Measurements from ENCODE around the gene AGPAT4. TPM values are rescaled to one million over a fixed set of nuclear protein-coding genes. Genes with fewer than 3 reads are reported as not detected.
"Not testable (repeated sequence)": the region's sequence is repeated elsewhere in the genome, so short reads cannot be mapped to it uniquely, and the experiment has no call there.

The AGPAT4 gene
- polyA plus RNA-seq (ENCODE audit: insufficient read length in 4 of 4): 10 to 100 TPM; 17.1 to 25.1 (median 20.8) TPM

DNA sequence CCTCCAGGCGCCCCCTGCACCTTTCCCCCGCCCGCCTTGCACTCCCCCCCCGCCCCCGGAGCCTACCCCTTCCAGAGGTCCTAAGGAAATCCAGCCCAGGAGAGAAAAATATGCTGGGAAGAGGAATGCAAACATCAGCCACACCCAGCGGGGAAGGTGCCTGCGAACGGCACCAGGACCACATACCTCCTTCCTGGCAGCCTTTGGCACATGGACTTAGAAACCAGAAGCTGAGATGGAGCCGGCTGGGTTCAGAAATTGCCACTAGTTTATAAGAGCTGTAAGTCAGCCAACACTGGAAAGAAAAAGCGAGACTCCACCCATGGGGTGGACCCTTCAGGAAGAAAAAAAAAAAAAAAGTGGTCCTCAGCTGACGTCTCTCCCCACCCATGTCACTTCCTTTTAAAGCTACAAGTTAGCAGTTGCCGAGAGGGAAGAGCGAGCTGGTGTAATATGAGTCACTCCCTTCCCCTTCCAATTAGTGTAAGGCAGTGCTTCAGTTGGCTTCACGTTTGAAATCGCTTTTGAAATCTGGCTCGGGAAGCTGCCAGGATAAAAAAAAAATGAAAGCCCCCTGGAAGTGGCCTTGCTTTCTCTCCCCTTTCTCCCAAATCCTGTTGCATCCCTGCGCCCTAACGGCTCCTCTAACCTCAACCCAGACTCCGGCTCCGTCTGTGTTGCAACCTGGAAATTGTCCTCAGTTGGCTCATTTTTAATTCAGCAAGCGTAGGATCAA lies at the start of gene AGPAT4:
Gene AGPAT4, minus strand, starts transcription at position 310 of the 736 bp plus-strand sequence. CDS start 41,848 bp downstream, outside the sequence.
- peak; percentile 86 to 94 (median 89) for DNase-seq (ENCODE audit: low read depth in 4 of 4, low spot score in 2 of 4)

DNA sequence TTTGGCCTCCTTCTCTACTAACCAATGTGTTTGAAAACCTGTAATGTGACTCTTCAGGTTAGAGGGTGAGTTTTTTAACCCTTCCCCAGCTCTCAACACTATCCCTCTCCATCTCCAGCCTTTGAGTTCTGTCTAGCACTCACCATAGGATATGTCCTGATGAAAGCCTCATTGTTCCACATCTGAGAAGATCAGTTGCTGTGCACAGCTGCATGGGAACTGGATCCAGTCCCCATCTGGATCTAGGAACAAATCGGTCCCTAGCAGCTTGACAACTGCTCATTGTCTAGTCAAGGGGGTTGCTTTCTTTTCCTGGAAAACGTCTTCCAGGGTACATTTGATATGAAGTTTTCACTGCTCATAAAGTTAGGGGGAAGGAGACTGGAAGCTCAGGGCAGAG lies 45.4 kb upstream of the AGPAT4 start:
- DNase-seq (ENCODE audit: low read depth in 4 of 4, low spot score in 2 of 4): no peak

DNA sequence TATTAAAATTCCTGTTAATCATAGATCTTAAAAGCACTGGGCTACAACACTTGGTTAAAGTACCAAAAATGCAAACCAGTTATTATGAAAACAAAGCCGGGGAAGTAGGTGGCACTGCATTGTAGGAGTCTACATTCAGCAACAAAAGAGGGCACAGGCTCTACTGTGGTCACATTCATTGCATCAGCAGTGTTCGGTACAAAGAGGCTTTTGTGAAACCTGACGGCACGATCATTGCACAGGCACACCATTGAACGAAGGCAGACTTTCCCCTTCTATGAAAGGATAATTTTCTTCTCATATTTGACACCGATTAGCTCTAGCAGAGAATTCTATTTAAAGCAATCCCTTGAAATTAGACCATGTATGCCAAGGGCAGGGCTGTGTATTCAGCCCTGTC lies 44.6 kb upstream of the AGPAT4 start:
- no peak for DNase-seq (ENCODE audit: low read depth in 4 of 4, low spot score in 2 of 4)

DNA sequence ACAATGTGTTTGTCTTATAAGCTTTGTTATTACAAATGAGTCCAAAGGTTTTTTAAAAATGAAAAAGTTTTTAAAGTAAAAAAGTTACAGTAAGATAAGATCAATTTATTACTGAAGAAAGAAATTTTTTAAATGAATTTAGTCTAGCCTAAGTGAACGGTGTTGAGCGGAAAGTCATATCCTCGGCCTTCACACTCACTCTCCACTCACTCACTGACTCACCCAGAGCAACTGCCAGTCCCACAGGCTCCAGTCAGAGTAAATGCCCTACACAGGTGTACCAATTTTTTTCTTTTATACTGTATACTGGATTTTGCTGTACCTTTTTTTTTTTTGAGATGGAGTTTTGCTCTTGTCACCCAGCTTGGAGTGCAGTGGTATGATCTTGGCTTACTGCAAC lies 42.7 kb upstream of the AGPAT4 start:
- DNase-seq (ENCODE audit: low read depth in 4 of 4, low spot score in 2 of 4): no peak

DNA sequence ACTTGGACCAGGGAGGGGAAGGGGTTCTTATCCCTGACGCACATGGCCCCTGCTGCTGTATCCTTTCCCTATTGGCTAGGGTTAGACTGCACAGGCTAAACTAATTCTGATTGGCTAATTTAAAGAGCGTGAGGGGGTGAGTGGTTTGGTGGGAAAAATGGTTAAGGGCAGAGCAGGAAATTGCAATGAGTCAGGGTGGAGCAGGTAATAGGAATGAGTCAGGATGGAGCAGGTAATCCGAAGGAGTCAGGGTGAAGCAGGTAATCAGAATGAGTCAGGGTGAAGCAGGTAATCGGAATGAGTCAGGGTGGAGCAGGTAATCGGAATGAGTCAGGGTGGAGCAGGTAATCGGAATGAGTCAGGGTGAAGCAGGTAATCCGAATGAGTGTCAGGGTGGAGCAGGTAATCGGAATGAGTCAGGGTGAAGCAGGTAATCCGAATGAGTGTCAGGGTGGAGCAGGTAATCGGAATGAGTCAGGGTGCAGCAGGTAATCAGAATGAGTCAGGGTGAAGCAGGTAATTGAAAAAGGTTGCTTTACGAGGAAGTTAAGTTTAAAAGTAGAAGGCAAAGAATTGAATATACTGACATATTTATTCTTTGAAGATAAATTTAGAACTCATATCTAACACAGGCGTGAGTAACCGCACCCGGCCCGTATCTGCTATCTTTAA lies 41.5 kb upstream of the AGPAT4 start:
- DNase-seq (ENCODE audit: low read depth in 4 of 4, low spot score in 2 of 4): not testable (repeated sequence)

- not testable (repeated sequence) for DNase-seq (ENCODE audit: low read depth in 4 of 4, low spot score in 2 of 4)
Observed at GRCh38 chr6:161314541-161315245, 40.8 kb upstream of the AGPAT4 start.

DNA sequence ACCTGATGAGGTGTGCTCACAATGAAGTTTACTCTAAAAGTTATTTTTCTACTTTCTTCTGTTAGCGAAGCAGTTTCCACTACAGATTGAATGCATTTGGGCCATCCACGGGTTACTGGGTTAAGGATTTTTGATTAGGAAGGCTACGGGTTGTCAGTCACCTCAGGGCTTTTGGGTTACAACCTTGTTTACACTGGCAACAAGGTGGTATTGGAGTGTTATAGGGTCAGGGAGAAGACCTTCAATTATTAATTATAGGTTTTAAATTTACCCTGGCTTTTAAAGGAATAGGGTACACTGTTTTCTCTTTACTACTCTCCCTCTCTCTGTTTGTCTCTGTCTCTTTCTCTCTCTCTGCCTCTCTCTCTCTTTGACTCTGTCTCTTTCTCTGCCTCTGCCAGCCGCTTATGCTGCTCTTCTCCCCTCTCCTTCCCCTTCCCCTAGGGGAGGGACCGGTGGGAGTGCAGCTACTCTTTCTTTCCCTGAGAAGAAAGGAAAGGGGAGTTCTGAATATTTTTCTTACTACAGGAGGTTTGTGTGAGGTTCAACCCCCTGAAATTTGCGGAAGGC lies 40.2 kb upstream of the AGPAT4 start:
- no peak for DNase-seq (ENCODE audit: low read depth in 4 of 4, low spot score in 2 of 4)

DNA sequence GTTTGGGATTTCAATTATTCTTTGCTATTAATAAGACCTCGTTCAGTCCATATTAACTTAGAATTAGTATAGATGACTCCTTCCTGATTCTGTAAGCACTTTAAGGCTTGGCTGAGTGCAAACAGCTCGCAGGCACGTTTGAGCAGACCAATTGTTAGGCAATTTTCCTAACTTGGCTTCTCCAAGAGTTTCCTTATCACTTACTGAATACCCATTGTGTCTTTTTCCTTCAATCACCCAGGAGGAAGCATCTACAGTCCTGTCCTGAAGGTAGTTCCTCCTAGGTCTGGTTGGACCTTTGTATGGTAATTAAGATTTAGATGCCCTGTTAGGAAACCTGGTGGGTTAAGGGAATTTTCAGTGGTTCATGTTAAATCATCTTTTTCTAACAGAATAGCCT lies 39.6 kb upstream of the AGPAT4 start:
- not testable (repeated sequence) for DNase-seq (ENCODE audit: low read depth in 4 of 4, low spot score in 2 of 4)

DNA sequence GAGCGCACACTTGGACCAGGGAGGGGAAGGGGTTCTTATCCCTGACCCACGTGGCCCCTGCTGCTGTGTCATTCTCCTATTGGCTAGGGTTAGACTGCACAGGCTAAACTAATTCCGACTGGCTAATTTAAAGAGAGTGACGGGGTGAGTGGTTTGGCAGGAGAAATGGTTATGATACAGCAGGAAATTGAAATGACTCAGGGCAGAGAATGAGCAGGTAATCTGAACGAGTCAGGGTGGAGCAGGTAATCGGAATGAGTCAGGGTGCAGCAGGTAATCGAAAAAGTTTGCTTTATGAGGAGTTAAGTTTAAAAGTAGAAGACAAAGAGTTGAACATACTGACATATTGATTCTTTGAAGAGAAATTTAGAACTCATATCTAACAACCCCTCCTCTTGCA lies 35.9 kb upstream of the AGPAT4 start:
- DNase-seq (ENCODE audit: low read depth in 4 of 4, low spot score in 2 of 4): not testable (repeated sequence)

GRCh38 chr6:161308075-161308655 lies 34.3 kb upstream of the AGPAT4 start:
- DNase-seq (ENCODE audit: low read depth in 4 of 4, low spot score in 2 of 4): no peak

GRCh38 chr6:161305860-161306259 lies 32.0 kb upstream of the AGPAT4 start:
- no peak for DNase-seq (ENCODE audit: low read depth in 4 of 4, low spot score in 2 of 4)

GRCh38 chr6:161303628-161304340 lies 29.9 kb upstream of the AGPAT4 start:
- no peak for DNase-seq (ENCODE audit: low read depth in 4 of 4, low spot score in 2 of 4)

DNA sequence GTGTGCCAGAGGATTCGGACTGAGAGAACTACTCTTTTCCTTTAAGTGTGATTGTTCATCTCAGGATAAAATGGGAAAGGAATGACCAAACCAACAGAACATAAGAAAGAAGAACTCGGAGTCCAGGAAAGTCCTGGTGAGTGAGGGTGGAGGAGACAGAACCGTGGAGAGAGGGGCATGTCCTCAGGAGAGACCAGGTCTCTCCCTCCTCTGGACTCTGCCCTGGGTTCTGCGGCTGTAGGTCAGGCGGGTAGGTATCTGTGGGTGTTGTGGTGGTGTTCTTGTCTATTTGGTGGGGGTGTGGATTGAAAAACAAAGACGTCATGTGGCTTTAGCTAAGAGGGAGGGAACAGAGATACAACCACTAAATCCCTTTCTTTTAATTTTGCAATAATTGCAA lies 29.1 kb upstream of the AGPAT4 start:
- no peak for DNase-seq (ENCODE audit: low read depth in 4 of 4, low spot score in 2 of 4)

DNA sequence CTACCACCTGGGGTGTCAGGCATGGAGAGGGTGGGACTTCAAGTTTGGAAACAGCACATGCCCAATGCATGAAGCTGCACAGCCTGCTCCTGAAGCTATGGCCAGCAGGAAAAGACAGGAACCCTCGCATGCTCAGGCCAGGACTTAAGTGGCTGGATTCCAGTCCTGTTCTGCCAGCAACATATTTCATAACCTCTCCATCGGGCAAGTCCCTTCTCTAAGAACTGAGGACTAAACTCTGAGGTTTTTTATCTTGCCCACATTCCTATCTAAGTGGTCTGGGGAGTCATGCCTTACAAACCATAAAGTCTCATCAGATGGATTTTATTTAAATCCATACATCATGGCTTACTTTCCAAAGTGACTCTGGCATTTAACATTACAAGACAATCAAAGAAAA lies 27.5 kb upstream of the AGPAT4 start:
- no peak for DNase-seq (ENCODE audit: low read depth in 4 of 4, low spot score in 2 of 4)

DNA sequence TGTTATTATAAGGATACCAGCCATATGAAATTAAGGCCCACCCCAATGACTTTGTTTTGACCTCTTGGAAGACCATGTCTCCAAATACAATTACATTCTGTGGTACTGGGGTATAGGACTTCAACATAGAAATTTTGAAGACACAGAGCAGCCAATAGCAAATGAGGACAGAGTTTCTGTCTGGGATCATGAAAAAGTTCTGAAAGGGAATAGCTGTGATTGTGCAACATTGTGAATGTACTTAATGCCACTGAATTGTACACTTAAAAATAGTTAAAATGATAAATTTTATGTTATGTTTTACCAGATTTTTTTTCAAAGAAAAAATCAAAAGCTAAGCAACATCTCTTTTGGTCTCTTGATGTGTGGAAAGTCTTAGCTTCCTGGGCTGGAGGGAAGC lies 27.0 kb upstream of the AGPAT4 start:
- no peak for DNase-seq (ENCODE audit: low read depth in 4 of 4, low spot score in 2 of 4)

DNA sequence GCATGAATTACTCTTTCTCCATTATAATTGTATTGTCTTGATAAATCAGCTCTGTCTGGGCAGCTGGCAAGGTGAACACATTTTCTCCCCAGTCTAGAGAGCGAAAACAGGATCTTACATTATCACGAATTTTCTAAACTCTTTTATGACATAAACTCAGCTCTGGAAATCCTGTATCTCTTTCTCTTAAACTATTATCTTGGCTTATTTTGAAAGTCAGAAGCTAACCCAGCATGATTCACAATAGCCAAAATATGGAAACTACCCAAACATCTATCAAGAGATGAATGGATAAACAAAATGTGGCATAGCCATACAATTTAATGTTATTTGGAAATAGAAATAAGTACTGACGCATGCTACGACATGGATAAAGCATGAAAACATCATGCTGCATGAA lies 25.9 kb upstream of the AGPAT4 start:
- no peak for DNase-seq (ENCODE audit: low read depth in 4 of 4, low spot score in 2 of 4)

GRCh38 chr6:161295784-161296183 lies 21.9 kb upstream of the AGPAT4 start:
- no peak for DNase-seq (ENCODE audit: low read depth in 4 of 4, low spot score in 2 of 4)

DNA sequence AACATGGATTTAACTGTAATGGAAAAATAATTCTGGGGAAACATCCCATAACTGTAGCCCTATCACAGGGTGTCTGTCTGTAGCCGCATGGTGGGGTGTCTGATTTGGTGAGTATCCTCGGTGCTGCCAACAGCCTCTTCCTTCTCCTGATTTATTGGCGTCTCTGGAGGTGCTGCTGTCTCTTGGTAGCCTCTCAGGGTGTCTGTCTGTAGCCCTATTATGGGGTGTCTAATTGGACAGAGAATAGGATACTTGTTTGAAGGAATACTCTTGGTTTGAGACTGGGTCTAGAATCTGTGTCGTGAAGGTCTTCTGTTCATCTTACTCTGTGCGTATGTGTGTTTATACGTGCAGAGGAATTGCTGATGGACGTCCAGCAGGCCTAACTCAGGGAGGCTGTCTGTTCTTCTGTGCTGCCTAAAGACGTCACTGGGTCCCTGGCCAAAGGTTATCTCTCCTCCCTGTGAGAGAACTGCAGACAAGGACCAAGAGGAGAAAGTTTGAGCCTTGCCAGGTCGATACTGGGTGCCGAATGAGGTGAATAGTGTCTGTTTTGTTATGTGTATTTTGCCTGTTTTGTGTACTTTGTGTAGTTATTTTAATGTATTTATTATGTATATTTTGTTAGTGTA lies 18.9 kb upstream of the AGPAT4 start:
- DNase-seq (ENCODE audit: low read depth in 4 of 4, low spot score in 2 of 4): no peak

DNA sequence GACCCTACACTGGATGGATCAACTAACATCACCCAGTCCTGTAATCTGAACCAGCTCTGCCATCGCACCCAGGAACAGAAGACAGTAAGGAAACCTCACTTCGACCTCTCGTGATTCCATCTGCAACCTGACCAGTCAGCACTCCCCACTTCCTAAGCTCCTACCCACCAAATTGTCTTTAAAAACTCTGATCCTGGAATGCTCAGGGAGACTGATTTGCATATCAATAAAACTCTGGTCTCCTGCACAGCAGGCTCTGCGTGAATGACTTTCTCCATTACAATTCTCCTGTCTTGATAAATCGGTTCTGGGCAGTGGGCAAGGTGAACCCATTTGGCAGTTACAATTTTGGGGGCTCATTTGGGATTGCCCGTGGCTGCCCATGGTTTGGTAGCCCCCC lies 18.3 kb upstream of the AGPAT4 start:
- DNase-seq (ENCODE audit: low read depth in 4 of 4, low spot score in 2 of 4): no peak

DNA sequence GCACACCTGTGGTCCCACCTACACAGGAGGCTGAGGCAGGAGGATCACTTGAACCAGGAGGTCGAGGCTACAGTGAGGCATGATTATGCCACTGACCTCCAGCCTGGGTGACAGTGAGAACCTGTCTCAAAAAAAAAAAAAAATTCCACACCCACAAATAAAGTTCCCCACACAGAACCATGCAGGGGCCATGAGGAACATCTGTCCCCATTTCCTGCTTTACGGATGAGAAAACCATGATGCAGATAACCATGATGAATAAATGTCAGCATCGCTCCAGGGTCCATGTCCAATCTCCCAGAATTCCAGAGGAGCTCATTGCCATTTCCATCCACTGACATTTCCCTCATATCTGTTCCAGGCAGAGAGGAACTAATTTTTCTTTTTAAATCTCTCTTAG lies 16.9 kb upstream of the AGPAT4 start:
- no peak for DNase-seq (ENCODE audit: low read depth in 4 of 4, low spot score in 2 of 4)
